GM21576 (cell line): Measurements from ENCODE around the gene ZPR1.
"Not testable (repeated sequence)": the region's sequence is repeated elsewhere in the genome, so short reads cannot be mapped to it uniquely, and the experiment has no call there.

Experiments
- ATAC-seq: cut with Tn5 transposase; IDR thresholded peaks from one replicate; pipeline ENCODE4 v1.9.1; 2021; ENCODE audit warnings: mild to moderate bottlenecking, moderate library complexity; ENCODE audit not compliant: unreplicated experiment

The ZPR1 gene

GRCh38 chr11:116787786-116788486 is at the start of gene ZPR1:
TSS of gene ZPR1 (minus strand) at chr11:116788023. CDS start at chr11:116787990, 33 bp downstream.
- ATAC-seq: peak; percentile 86

GRCh38 chr11:116836632-116836991 is 48.8 kb upstream of the ZPR1 start:
- ATAC-seq: no peak

- ATAC-seq: peak; percentile 77
These were observed 48.2 kb upstream of the ZPR1 start for GRCh38 chr11:116835791-116836631.

- ATAC-seq: no peak
These were observed 47.4 kb upstream of the ZPR1 start for GRCh38 chr11:116835042-116835772.

GRCh38 chr11:116834535-116835041 is 46.8 kb upstream of the ZPR1 start:
- not testable (repeated sequence) for ATAC-seq

- ATAC-seq: no peak
These were observed 46.2 kb upstream of the ZPR1 start for GRCh38 chr11:116833816-116834534.

GRCh38 chr11:116833491-116833815 is 45.6 kb upstream of the ZPR1 start:
- no peak for ATAC-seq

GRCh38 chr11:116832350-116833290 is 44.8 kb upstream of the ZPR1 start:
- ATAC-seq: no peak

- ATAC-seq: no peak
These were observed 44.0 kb upstream of the ZPR1 start for GRCh38 chr11:116831790-116832349.

GRCh38 chr11:116830184-116830912 is 42.5 kb upstream of the ZPR1 start:
- ATAC-seq: no peak

- ATAC-seq: no peak
These were observed 41.8 kb upstream of the ZPR1 start, which contains the start of gene APOC3 for GRCh38 chr11:116829525-116830183. TSS of gene APOC3 (plus strand) at chr11:116829907. CDS start at chr11:116830583, 676 bp downstream.

GRCh38 chr11:116828632-116829524 is 41.1 kb upstream of the ZPR1 start:
- ATAC-seq: no peak

GRCh38 chr11:116827461-116827860 is 39.6 kb upstream of the ZPR1 start:
- ATAC-seq: no peak

- ATAC-seq: no peak
These were observed 39.1 kb upstream of the ZPR1 start for GRCh38 chr11:116826751-116827431.

- no peak for ATAC-seq
These were observed 38.3 kb upstream of the ZPR1 start for GRCh38 chr11:116825854-116826750.
